ENCODE measurements around the gene ANKHD1. TPM values are rescaled to one million over a fixed set of nuclear protein-coding genes. Genes with fewer than 3 reads are reported as not detected.
"Not testable (repeated sequence)": the region's sequence is repeated elsewhere in the genome, so short reads cannot be mapped to it uniquely, and the experiment has no call there.

Gene ANKHD1
- total and polyA plus RNA-seq, 2 of the 8 experiments (the other 6 are each of a cell fraction or from before 2014, with no cell fraction given): 69.9 to 108 TPM

DNA sequence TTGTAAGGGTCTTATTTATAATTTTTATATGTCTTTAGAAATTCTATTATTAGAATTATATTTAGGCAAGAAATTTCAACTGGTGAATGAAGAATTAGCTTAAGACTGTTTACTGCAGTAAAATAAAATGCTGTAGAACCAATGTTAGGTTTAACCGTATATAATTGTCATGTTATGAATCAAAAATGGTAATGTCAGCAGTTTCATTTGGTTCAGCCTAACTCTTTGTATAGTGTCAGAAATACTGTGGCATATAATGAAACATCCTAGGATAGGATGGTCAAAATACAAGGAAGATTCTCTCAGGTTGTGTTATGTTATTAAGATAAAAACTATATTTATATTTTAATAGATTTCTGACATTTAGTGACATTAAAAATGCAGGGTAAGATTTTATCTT lies 81.4 kb downstream of the ANKHD1 start:
- FAIRE-seq (no peak), DNase-seq (ENCODE audit: low read depth in 1 of 2, low spot score in 2 of 2) (no peak)
- no peak overlapping the region for H2AK5ac ChIP-seq (ENCODE audit: low read depth, low read length)
- no peak overlapping the region for H2BK15ac ChIP-seq (ENCODE audit: low read length)
- H3K18ac ChIP-seq (ENCODE audit: extremely low read depth, low read length): no peak overlapping the region
- no peak overlapping the region for H3K4ac ChIP-seq (replicated peaks; ENCODE audit: insufficient read length, low read depth, low read length)
- H2BK5ac ChIP-seq (ENCODE audit: low read depth, low read length): no peak overlapping the region
- no peaks in the 10 kb centered on the region for H3K23me2 ChIP-seq (ENCODE audit: low read depth, low read length)
- H3K56ac ChIP-seq (replicated peaks; ENCODE audit: insufficient read length, low read depth, low read length): no peak overlapping the region
- H3K14ac ChIP-seq (ENCODE audit: insufficient read length): no peak overlapping the region
- H2BK12ac ChIP-seq (ENCODE audit: low read depth, low read length): no peak overlapping the region
- H4K5ac ChIP-seq (ENCODE audit: insufficient read length, low read depth, low read length): no peak overlapping the region
- CTCF ChIA-PET (ENCODE audit: partially characterized antibody): no interaction called here
- peaks cover 0 to 34% (median 14%) of the 10 kb centered on the region in 4 experiments; a peak in 5 of 8 replicates for H3K36me3 ChIP-seq (ENCODE audit: control insufficient read depth in 2 of 4, insufficient read depth in 4 of 4, low read length in 3 of 4)
- no peak overlapping the region for H3K23ac ChIP-seq (ENCODE audit: insufficient read length)
- H4K20me1 ChIP-seq (replicated peaks in 1 of 2; ENCODE audit: control insufficient read depth in 1 of 2, insufficient read depth in 2 of 2, low read length in 2 of 2): no peaks in the 10 kb centered on the region
- no peaks in the 10 kb centered on the region for H3K9me3 ChIP-seq (ENCODE audit: insufficient read depth in 2 of 2, low read depth in 1 of 2, low read length in 1 of 2)
- H3K79me2 ChIP-seq (ENCODE audit: control insufficient read depth in 1 of 2, insufficient read depth in 2 of 2, low read length in 2 of 2): no peaks in the 10 kb centered on the region
- 76% methylated on average over 1 of the region's 1 CpG; no CpG with 5 or more reads in 1 of the 2 experiments for WGBS, 2 experiments (ENCODE audit: extremely low coverage in 1 of 2, insufficient coverage in 1 of 2, insufficient read length in 1 of 2, insufficient replicate concordance in 2 of 2, low coverage in 1 of 2, low lambda C conversion rate in 2 of 2, missing lambda C conversion rate in 1 of 2)
- H3K4me1 ChIP-seq (replicated peaks in 1 of 4; ENCODE audit: control insufficient read depth in 3 of 4, insufficient read depth in 4 of 4, low read length in 3 of 4): no peaks in the 10 kb centered on the region
- no peak overlapping the region for H3K4me3 ChIP-seq (ENCODE audit: extremely low read depth in 1 of 4, insufficient read depth in 2 of 4, low read depth in 3 of 4, low read length in 4 of 4)
- H2AFZ ChIP-seq (ENCODE audit: low read length): no peak overlapping the region
- no peak overlapping the region for H2BK20ac ChIP-seq (ENCODE audit: low read length)
- POLR2A ChIA-PET (ENCODE audit: partially characterized antibody): no interaction called here
- TF ChIP-seq MAFK (IDR thresholded peaks at IDR 0.05; ENCODE audit: low read depth, low read length): no peak
- no peak overlapping the region for H4K8ac ChIP-seq (ENCODE audit: extremely low read depth, insufficient read depth, low read length)
- H3K9ac ChIP-seq (replicated peaks in 1 of 4; ENCODE audit: extremely low read depth in 1 of 4, low read depth in 3 of 4, low read length in 3 of 4): no peak overlapping the region
- no peak overlapping the region for H3K4me2 ChIP-seq (ENCODE audit: insufficient read depth in 1 of 2, low read depth in 2 of 2, low read length in 2 of 2)
- no peak overlapping the region for H2BK120ac ChIP-seq (replicated peaks; ENCODE audit: low read depth, low read length)
- H3K27me3 ChIP-seq (replicated peaks in 1 of 4; ENCODE audit: control insufficient read depth in 3 of 4, extremely low read depth in 1 of 4, insufficient read depth in 3 of 4, low read length in 3 of 4): no peaks in the 10 kb centered on the region
- no peak overlapping the region for H4K91ac ChIP-seq (replicated peaks; ENCODE audit: insufficient read length, low read length)
- H3K79me1 ChIP-seq (ENCODE audit: low read depth, low read length): no peaks in the 10 kb centered on the region
- no peak overlapping the region for H3K27ac ChIP-seq (ENCODE audit: low read depth, low read length)

DNA sequence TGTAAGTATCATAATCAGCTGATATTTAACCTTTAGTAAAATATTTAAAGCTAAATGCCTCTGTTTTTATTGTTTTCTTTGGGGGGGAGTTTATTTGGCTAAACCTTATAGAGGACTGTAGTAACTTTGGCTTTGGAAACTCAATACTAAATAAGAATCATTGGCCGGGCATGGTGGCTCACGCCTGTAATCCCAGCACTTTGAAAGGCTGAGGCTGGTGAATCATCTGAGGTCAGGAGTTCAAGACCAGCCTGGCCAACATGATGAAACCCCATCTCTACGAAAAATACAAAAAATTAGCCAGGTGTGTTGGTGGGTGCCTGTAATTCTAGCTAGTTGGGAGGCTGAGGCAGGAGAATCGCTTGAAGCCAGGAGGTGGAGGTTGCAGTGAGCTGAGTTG lies 86.5 kb downstream of the ANKHD1 start:
- not testable (repeated sequence) for H3K14ac ChIP-seq (ENCODE audit: insufficient read length); H3K23ac ChIP-seq (ENCODE audit: insufficient read length); H3K23me2 ChIP-seq (ENCODE audit: low read depth, low read length); H2BK5ac ChIP-seq (ENCODE audit: low read depth, low read length); H2AFZ ChIP-seq (ENCODE audit: low read length); H3K9me3 ChIP-seq (ENCODE audit: insufficient read depth in 2 of 2, low read depth in 1 of 2, low read length in 1 of 2); H4K91ac ChIP-seq (replicated peaks; ENCODE audit: insufficient read length, low read length); H2AK5ac ChIP-seq (ENCODE audit: low read depth, low read length); H4K20me1 ChIP-seq (replicated peaks in 1 of 2; ENCODE audit: control insufficient read depth in 1 of 2, insufficient read depth in 2 of 2, low read length in 2 of 2); H3K9ac ChIP-seq (replicated peaks in 1 of 4; ENCODE audit: extremely low read depth in 1 of 4, low read depth in 3 of 4, low read length in 3 of 4); H3K79me1 ChIP-seq (ENCODE audit: low read depth, low read length); H3K79me2 ChIP-seq (ENCODE audit: control insufficient read depth in 1 of 2, insufficient read depth in 2 of 2, low read length in 2 of 2); H3K4me3 ChIP-seq (ENCODE audit: extremely low read depth in 1 of 4, insufficient read depth in 2 of 4, low read depth in 3 of 4, low read length in 4 of 4); H2BK12ac ChIP-seq (ENCODE audit: low read depth, low read length); H3K4ac ChIP-seq (replicated peaks; ENCODE audit: insufficient read length, low read depth, low read length); H3K27ac ChIP-seq (ENCODE audit: low read depth, low read length); H2BK120ac ChIP-seq (replicated peaks; ENCODE audit: low read depth, low read length); H2BK20ac ChIP-seq (ENCODE audit: low read length); H3K4me2 ChIP-seq (ENCODE audit: insufficient read depth in 1 of 2, low read depth in 2 of 2, low read length in 2 of 2); H3K18ac ChIP-seq (ENCODE audit: extremely low read depth, low read length); H2BK15ac ChIP-seq (ENCODE audit: low read length); DNase-seq (ENCODE audit: low read depth in 1 of 2, low spot score in 2 of 2); FAIRE-seq; H3K27me3 ChIP-seq (replicated peaks in 1 of 4; ENCODE audit: control insufficient read depth in 3 of 4, extremely low read depth in 1 of 4, insufficient read depth in 3 of 4, low read length in 3 of 4); H4K5ac ChIP-seq (ENCODE audit: insufficient read length, low read depth, low read length); H3K4me1 ChIP-seq (replicated peaks in 1 of 4; ENCODE audit: control insufficient read depth in 3 of 4, insufficient read depth in 4 of 4, low read length in 3 of 4); H4K8ac ChIP-seq (ENCODE audit: extremely low read depth, insufficient read depth, low read length); H3K56ac ChIP-seq (replicated peaks; ENCODE audit: insufficient read length, low read depth, low read length)
- H3K36me3 ChIP-seq (ENCODE audit: control insufficient read depth in 2 of 4, insufficient read depth in 4 of 4, low read length in 3 of 4): peaks cover 0 to 30% (median 16%) of the 10 kb centered on the region in 4 experiments; a peak in 5 of 8 replicates
- CTCF ChIA-PET (ENCODE audit: partially characterized antibody): interaction anchor here (1.0 to 2.3 kb wide), 2 partner anchors 52 to 116 kb away, joined by 3 to 8 read pairs; no protein-coding TSS in a partner anchor
- POLR2A ChIA-PET (ENCODE audit: partially characterized antibody): interaction anchor here (1.3 kb wide), 1 partner anchor 12 kb away, joined by 3 read pairs; no protein-coding TSS in a partner anchor
- 96% methylated on average over 4 of the region's 4 CpGs; no CpG with 5 or more reads in 1 of the 2 experiments for WGBS, 2 experiments (ENCODE audit: extremely low coverage in 1 of 2, insufficient coverage in 1 of 2, insufficient read length in 1 of 2, insufficient replicate concordance in 2 of 2, low coverage in 1 of 2, low lambda C conversion rate in 2 of 2, missing lambda C conversion rate in 1 of 2)

Data from H1 (cell line).